GM19025 (cell line): ENCODE results near the gene PEX12.
"Not testable (repeated sequence)": the region's sequence is repeated elsewhere in the genome, so short reads cannot be mapped to it uniquely, and the experiment has no call there.

Source experiments
- ATAC-seq: cut with Tn5 transposase; IDR thresholded peaks from one replicate; pipeline ENCODE4 v1.9.1; 2021; ENCODE audit warnings: mild to moderate bottlenecking, low read depth, moderate library complexity; ENCODE audit not compliant: unreplicated experiment

Gene PEX12

GRCh38 chr17:35584061-35584460, 5.7 kb upstream of the PEX12 start:
- ATAC-seq = no peak

- no peak for ATAC-seq
Measured at GRCh38 chr17:35578929-35579432, 610 bp upstream of the PEX12 start.

GRCh38 chr17:35577830-35578196, 558 bp downstream of the PEX12 start:
- no peak for ATAC-seq

GRCh38 chr17:35575759-35576158, 2.6 kb downstream of the PEX12 start:
- no peak for ATAC-seq

- no peak for ATAC-seq
Measured at GRCh38 chr17:35569405-35569804, 9.0 kb downstream of the PEX12 start.

GRCh38 chr17:35568561-35568960, 9.8 kb downstream of the PEX12 start:
- ATAC-seq = no peak

GRCh38 chr17:35566968-35567367, 11.4 kb downstream of the PEX12 start:
- ATAC-seq = no peak

- ATAC-seq = not testable (repeated sequence)
Measured at GRCh38 chr17:35563181-35563580, 15.2 kb downstream of the PEX12 start.

- ATAC-seq = no peak
Measured at GRCh38 chr17:35560703-35561102, 17.7 kb downstream of the PEX12 start, which contains the start of gene SLFN14. SLFN14 (minus strand) TSS chr17:35560819; CDS start chr17:35558062, 2,757 bp downstream.

- ATAC-seq = no peak
Measured at GRCh38 chr17:35559495-35560210, 18.7 kb downstream of the PEX12 start.

GRCh38 chr17:35557353-35557752, 21.0 kb downstream of the PEX12 start:
- no peak for ATAC-seq

- ATAC-seq = no peak
Measured at GRCh38 chr17:35555691-35556090, 22.7 kb downstream of the PEX12 start.

- no peak for ATAC-seq
Measured at GRCh38 chr17:35554668-35555067, 23.7 kb downstream of the PEX12 start.

GRCh38 chr17:35553310-35553709, 25.1 kb downstream of the PEX12 start:
- no peak for ATAC-seq

GRCh38 chr17:35548978-35549377, 29.4 kb downstream of the PEX12 start:
- no peak for ATAC-seq

- ATAC-seq = no peak
Measured at GRCh38 chr17:35548208-35548810, 30.1 kb downstream of the PEX12 start.

- no peak for ATAC-seq
Measured at GRCh38 chr17:35546487-35546886, 31.9 kb downstream of the PEX12 start.

- no peak for ATAC-seq
Measured at GRCh38 chr17:35545150-35545549, 33.2 kb downstream of the PEX12 start.

- no peak for ATAC-seq
Measured at GRCh38 chr17:35543856-35544255, 34.5 kb downstream of the PEX12 start.

GRCh38 chr17:35542990-35543389, 35.4 kb downstream of the PEX12 start:
- no peak for ATAC-seq

GRCh38 chr17:35541434-35541833, 36.9 kb downstream of the PEX12 start:
- ATAC-seq = no peak
